ENCODE results near the gene VPS33A. TPM values are rescaled to one million over a fixed set of nuclear protein-coding genes. Genes with fewer than 3 reads are reported as not detected.

VPS33A gene
- total and polyA plus RNA-seq, 10 of the 15 experiments (the other 5 are each of a cell fraction or from before 2014, with no cell fraction given): 7.7 to 33.6 (median 21.6) TPM

GRCh38 chr12:122226366-122227125, 39.7 kb downstream of the VPS33A start:
- FAIRE-seq: no peak
- no peaks in the 10 kb centered on the region for H3K9me3 ChIP-seq (replicated peaks; ENCODE audit: control insufficient read depth, insufficient read depth, low read length)
- H3K27me3 ChIP-seq (replicated peaks in 1 of 2; ENCODE audit: control insufficient read depth in 2 of 2, insufficient read depth in 2 of 2, low read length in 1 of 2): no peaks in the 10 kb centered on the region
- peaks cover 23% of the 10 kb centered on the region for H3K79me2 ChIP-seq (ENCODE audit: control insufficient read depth, insufficient read depth, low read length)
- no peaks in the 10 kb centered on the region; the same call in 1 of the 2 replicates for H4K20me1 ChIP-seq (ENCODE audit: control insufficient read depth, insufficient read depth)
- intact Hi-C loops (cut with micrococcal nuclease; ENCODE audit: unreplicated experiment): loop anchor here (1.0 kb wide), 1 partner anchor 40 kb away; the partner anchor contains the start of gene VPS33A
- ChIA-PET RAD21 (ENCODE audit: unreplicated experiment) (interaction anchor here (0.9 to 1.2 kb wide), 3 partner anchors 40 to 308 kb away, joined by 3 to 10 read pairs (median 3); partner anchors contain the start of gene CFAP251), CTCF (interaction anchor here (2.3 to 2.4 kb wide), 2 partner anchors 41 to 130 kb away, joined by 6 to 9 read pairs; no protein-coding TSS in a partner anchor), POLR2A (interaction anchor here (0.6 to 1.5 kb wide), 7 partner anchors 10 to 805 kb away, joined by 3 to 4 read pairs (median 4); no protein-coding TSS in a partner anchor), SMC1A (ENCODE audit: uncharacterized antibody, unreplicated experiment) (interaction anchor here (0.5 to 1.8 kb wide), 6 partner anchors 14 to 338 kb away, joined by 3 to 7 read pairs (median 4); partner anchors contain the start of genes PSMD9 and VPS33A)
- in situ Hi-C loops (cut with MboI): no loop called here
- peak overlapping the region; percentile 82 for H2AFZ ChIP-seq (ENCODE audit: control insufficient read depth, low read depth, low read length)
- no TSS peak for BruUV-seq (replicated peaks)
- peak overlapping the region; percentile 65 for H3K4me3 ChIP-seq
- H3K9ac ChIP-seq (ENCODE audit: control insufficient read depth, insufficient read depth, low read length): no peak overlapping the region
- H3K27ac ChIP-seq (ENCODE audit: control insufficient read depth, insufficient read depth): no peak overlapping the region
- H3K4me1 ChIP-seq (ENCODE audit: control insufficient read depth, insufficient read depth, low read length): peaks cover 16% of the 10 kb centered on the region
- WGBS (ENCODE audit: insufficient coverage, insufficient replicate concordance, low lambda C conversion rate, missing lambda C conversion rate): 13% methylated on average over 41 of the region's 55 CpGs
- H3K4me2 ChIP-seq (ENCODE audit: control insufficient read depth, insufficient read depth): peak overlapping the region; percentile 96
- ATAC-seq: peak; percentile 73
- H3K36me3 ChIP-seq (ENCODE audit: control insufficient read depth in 2 of 2, insufficient read depth in 2 of 2, low read length in 1 of 2): peaks cover 0 to 6% of the 10 kb centered on the region in 2 experiments; a peak in 3 of 4 replicates
- no peak for DNase-seq (ENCODE audit: low read depth, low spot score)
- TF ChIP-seq MAX (IDR thresholded peaks at IDR 0.05; ENCODE audit: low read depth, low read length): peak; percentile 92
- TF ChIP-seq REST (IDR thresholded peaks at IDR 0.05; ENCODE audit: low read depth, low read length): peak; percentile 86
- TF ChIP-seq ZNF24 (IDR thresholded peaks at IDR 0.05): no peak
- TF ChIP-seq PAX5 (IDR thresholded peaks at IDR 0.05; ENCODE audit: borderline replicate concordance, low read depth, low read length): no peak
- no peak for TF ChIP-seq POLR2AphosphoS2 (IDR thresholded peaks at IDR 0.05; ENCODE audit: low read depth, low read length)
- no peak for TF ChIP-seq CBX3 (IDR thresholded peaks at IDR 0.05; ENCODE audit: borderline replicate concordance, low read depth)
- no peak for TF ChIP-seq CHD1 (IDR thresholded peaks at IDR 0.05; ENCODE audit: low read depth, low read length)
- TF ChIP-seq NKRF (conservative IDR thresholded peaks at IDR 0.05): peak; percentile 92
- TF ChIP-seq NFYA (IDR thresholded peaks at IDR 0.05; ENCODE audit: borderline replicate concordance, low read depth, low read length): no peak
- no peak for TF ChIP-seq HSF1 (IDR thresholded peaks at IDR 0.05; ENCODE audit: low read depth, low read length)
- no peak for TF ChIP-seq YY1 (IDR thresholded peaks at IDR 0.05; ENCODE audit: low read depth, low read length)
- no peak for TF ChIP-seq SP1 (IDR thresholded peaks at IDR 0.05; ENCODE audit: low read depth, low read length)
- no peak for TF ChIP-seq CREB1 (IDR thresholded peaks at IDR 0.05; ENCODE audit: low read depth)
